Transverse colon (tissue), 4 donors: Measurements from ENCODE around the gene NEK9.

Source experiments
- CTCF ChIP-seq, 5 experiments: fragments of 200-600 bp in 3 of 5; fragments of 450-650 bp in 2 of 5; sonication (generic) in 3 of 5; IDR thresholded peaks; 1 replicate in 2 of 5; 2 replicates in 3 of 5; pipeline ENCODE4 v1.5.1; 2016 to 2017; ENCODE audit warnings: antibody characterized with exemption in 5 of 5, inconsistent platforms in 3 of 5, mild to moderate bottlenecking in 2 of 5, moderate library complexity in 1 of 5
- EP300 ChIP-seq: sonication (generic); formaldehyde crosslinking; IDR thresholded peaks from one replicate; pipeline ENCODE4 v1.6.1; 2017; ENCODE audit warnings: antibody characterized with exemption, low read depth
- POLR2A ChIP-seq: fragments of 450-650 bp; IDR thresholded peaks from one replicate; pipeline ENCODE4 v1.6.1; 2016; ENCODE audit warnings: antibody characterized with exemption, mild to moderate bottlenecking, moderate library complexity
- POLR2AphosphoS5 ChIP-seq, 3 donors: sonication (generic); formaldehyde crosslinking; IDR thresholded peaks; one replicate each; pipeline ENCODE4 v1.6.1; 2016; ENCODE audit warnings: antibody characterized with exemption in 3 of 3

GRCh38 chr14:75084513-75084912, 42.3 kb downstream of the NEK9 start:
- TF ChIP-seq CTCF (IDR thresholded peaks at IDR 0.05) (peak in 3 of 5 experiments; percentile 30 to 51 (median 34)), POLR2A (no peak), POLR2AphosphoS5 (IDR thresholded peaks at IDR 0.05) (no peak), EP300 (no peak)
